Measurements from ENCODE around the gene MUC6.

Gene MUC6

GRCh38 chr11:1012740-1013630 is 23.5 kb downstream of the MUC6 start:
- Histone ChIP-seq H3K27me3 (ENCODE audit: insufficient read depth, low read length) (no peaks in the 10 kb centered on the region), H3K9ac (ENCODE audit: low read depth, low read length) (no peak overlapping the region), H3K4me3 (ENCODE audit: low read length) (no peak overlapping the region), H3K9me3 (ENCODE audit: insufficient read depth, low read depth, low read length) (peaks cover 16% of the 10 kb centered on the region), H3K4me1 (ENCODE audit: insufficient read depth, low read length) (no peaks in the 10 kb centered on the region), H3K27ac (ENCODE audit: low read length) (no peak overlapping the region), H3K36me3 (ENCODE audit: insufficient read depth, low read depth, low read length) (peaks cover 33% of the 10 kb centered on the region)

- peaks cover 10% of the 10 kb centered on the region for H3K9me3 ChIP-seq (ENCODE audit: insufficient read depth, low read depth, low read length)
- H3K36me3 ChIP-seq (ENCODE audit: insufficient read depth, low read depth, low read length): peaks cover 38% of the 10 kb centered on the region
These were observed 24.2 kb downstream of the MUC6 start for GRCh38 chr11:1012291-1012690.

GRCh38 chr11:1011320-1011698 is 25.2 kb downstream of the MUC6 start:
- H3K27ac ChIP-seq (ENCODE audit: low read length): no peak overlapping the region
- H3K27me3 ChIP-seq (ENCODE audit: insufficient read depth, low read length): no peaks in the 10 kb centered on the region
- no peak overlapping the region for H3K9ac ChIP-seq (ENCODE audit: low read depth, low read length)
- peaks cover 43% of the 10 kb centered on the region for H3K36me3 ChIP-seq (ENCODE audit: insufficient read depth, low read depth, low read length)
- H3K4me1 ChIP-seq (ENCODE audit: insufficient read depth, low read length): no peaks in the 10 kb centered on the region
- H3K9me3 ChIP-seq (ENCODE audit: insufficient read depth, low read depth, low read length): no peaks in the 10 kb centered on the region
- no peak overlapping the region for H3K4me3 ChIP-seq (ENCODE audit: low read length)

More at GRCh38 chr11:1012291-1012690, 24.2 kb downstream of the MUC6 start:
- Histone ChIP-seq H3K27ac (ENCODE audit: low read length) (no peak overlapping the region), H3K27me3 (ENCODE audit: insufficient read depth, low read length) (no peaks in the 10 kb centered on the region), H3K4me1 (ENCODE audit: insufficient read depth, low read length) (no peaks in the 10 kb centered on the region), H3K4me3 (ENCODE audit: low read length) (no peak overlapping the region), H3K9ac (ENCODE audit: low read depth, low read length) (no peak overlapping the region)

- Histone ChIP-seq H3K27ac (ENCODE audit: low read length) (no peak overlapping the region), H3K27me3 (ENCODE audit: insufficient read depth, low read length) (no peaks in the 10 kb centered on the region), H3K9ac (ENCODE audit: low read depth, low read length) (no peak overlapping the region), H3K9me3 (ENCODE audit: insufficient read depth, low read depth, low read length) (no peaks in the 10 kb centered on the region), H3K4me1 (ENCODE audit: insufficient read depth, low read length) (no peaks in the 10 kb centered on the region), H3K36me3 (ENCODE audit: insufficient read depth, low read depth, low read length) (peaks cover 43% of the 10 kb centered on the region), H3K4me3 (ENCODE audit: low read length) (no peak overlapping the region)
These were observed 25.8 kb downstream of the MUC6 start for GRCh38 chr11:1010551-1011319.

GRCh38 chr11:1009991-1010390 is 26.5 kb downstream of the MUC6 start:
- H3K27ac ChIP-seq (ENCODE audit: low read length): no peak overlapping the region
- H3K9ac ChIP-seq (ENCODE audit: low read depth, low read length): no peak overlapping the region
- H3K9me3 ChIP-seq (ENCODE audit: insufficient read depth, low read depth, low read length): no peaks in the 10 kb centered on the region
- H3K27me3 ChIP-seq (ENCODE audit: insufficient read depth, low read length): no peaks in the 10 kb centered on the region
- peaks cover 47% of the 10 kb centered on the region for H3K36me3 ChIP-seq (ENCODE audit: insufficient read depth, low read depth, low read length)
- no peaks in the 10 kb centered on the region for H3K4me1 ChIP-seq (ENCODE audit: insufficient read depth, low read length)
- no peak overlapping the region for H3K4me3 ChIP-seq (ENCODE audit: low read length)

GRCh38 chr11:1009371-1009770 is 27.1 kb downstream of the MUC6 start:
- Histone ChIP-seq H3K9ac (ENCODE audit: low read depth, low read length) (no peak overlapping the region), H3K36me3 (ENCODE audit: insufficient read depth, low read depth, low read length) (peaks cover 54% of the 10 kb centered on the region), H3K27me3 (ENCODE audit: insufficient read depth, low read length) (no peaks in the 10 kb centered on the region), H3K27ac (ENCODE audit: low read length) (no peak overlapping the region), H3K9me3 (ENCODE audit: insufficient read depth, low read depth, low read length) (no peaks in the 10 kb centered on the region), H3K4me3 (ENCODE audit: low read length) (no peak overlapping the region), H3K4me1 (ENCODE audit: insufficient read depth, low read length) (no peaks in the 10 kb centered on the region)

- Histone ChIP-seq H3K27ac (ENCODE audit: low read length) (no peak overlapping the region), H3K4me1 (ENCODE audit: insufficient read depth, low read length) (no peaks in the 10 kb centered on the region), H3K9me3 (ENCODE audit: insufficient read depth, low read depth, low read length) (no peaks in the 10 kb centered on the region), H3K9ac (ENCODE audit: low read depth, low read length) (no peak overlapping the region), H3K36me3 (ENCODE audit: insufficient read depth, low read depth, low read length) (peaks cover 58% of the 10 kb centered on the region), H3K4me3 (ENCODE audit: low read length) (no peak overlapping the region), H3K27me3 (ENCODE audit: insufficient read depth, low read length) (no peaks in the 10 kb centered on the region)
These were observed 27.7 kb downstream of the MUC6 start for GRCh38 chr11:1008803-1009145.

GRCh38 chr11:1008001-1008802 is 28.3 kb downstream of the MUC6 start:
- no peaks in the 10 kb centered on the region for H3K4me1 ChIP-seq (ENCODE audit: insufficient read depth, low read length)
- H3K4me3 ChIP-seq (ENCODE audit: low read length): no peak overlapping the region
- no peaks in the 10 kb centered on the region for H3K9me3 ChIP-seq (ENCODE audit: insufficient read depth, low read depth, low read length)
- H3K27me3 ChIP-seq (ENCODE audit: insufficient read depth, low read length): no peaks in the 10 kb centered on the region
- H3K9ac ChIP-seq (ENCODE audit: low read depth, low read length): no peak overlapping the region
- H3K27ac ChIP-seq (ENCODE audit: low read length): no peak overlapping the region
- peaks cover 64% of the 10 kb centered on the region for H3K36me3 ChIP-seq (ENCODE audit: insufficient read depth, low read depth, low read length)

GRCh38 chr11:1007279-1007678 is 29.2 kb downstream of the MUC6 start:
- no peaks in the 10 kb centered on the region for H3K9me3 ChIP-seq (ENCODE audit: insufficient read depth, low read depth, low read length)
- no peaks in the 10 kb centered on the region for H3K4me1 ChIP-seq (ENCODE audit: insufficient read depth, low read length)
- H3K9ac ChIP-seq (ENCODE audit: low read depth, low read length): no peak overlapping the region
- H3K36me3 ChIP-seq (ENCODE audit: insufficient read depth, low read depth, low read length): peaks cover 72% of the 10 kb centered on the region
- H3K27ac ChIP-seq (ENCODE audit: low read length): no peak overlapping the region
- H3K27me3 ChIP-seq (ENCODE audit: insufficient read depth, low read length): no peaks in the 10 kb centered on the region
- H3K4me3 ChIP-seq (ENCODE audit: low read length): no peak overlapping the region

- Histone ChIP-seq H3K9me3 (ENCODE audit: insufficient read depth, low read depth, low read length) (no peaks in the 10 kb centered on the region), H3K36me3 (ENCODE audit: insufficient read depth, low read depth, low read length) (peaks cover 77% of the 10 kb centered on the region), H3K27ac (ENCODE audit: low read length) (no peak overlapping the region), H3K4me1 (ENCODE audit: insufficient read depth, low read length) (no peaks in the 10 kb centered on the region), H3K27me3 (ENCODE audit: insufficient read depth, low read length) (no peaks in the 10 kb centered on the region), H3K9ac (ENCODE audit: low read depth, low read length) (no peak overlapping the region), H3K4me3 (ENCODE audit: low read length) (no peak overlapping the region)
These were observed 29.8 kb downstream of the MUC6 start for GRCh38 chr11:1006762-1007161.

- Histone ChIP-seq H3K36me3 (ENCODE audit: insufficient read depth, low read depth, low read length) (peaks cover 77% of the 10 kb centered on the region), H3K9me3 (ENCODE audit: insufficient read depth, low read depth, low read length) (no peaks in the 10 kb centered on the region), H3K4me1 (ENCODE audit: insufficient read depth, low read length) (no peaks in the 10 kb centered on the region), H3K9ac (ENCODE audit: low read depth, low read length) (no peak overlapping the region), H3K4me3 (ENCODE audit: low read length) (no peak overlapping the region), H3K27me3 (ENCODE audit: insufficient read depth, low read length) (no peaks in the 10 kb centered on the region), H3K27ac (ENCODE audit: low read length) (no peak overlapping the region)
These were observed 30.6 kb downstream of the MUC6 start for GRCh38 chr11:1005928-1006327.

Data from iPS-20b (cell line).